Measurements from ENCODE around the gene PTPN22.
A peak's percentile ranks its signal among the peaks of the same experiment; 100 is the strongest.

Gene PTPN22

GRCh38 chr1:113811156-113811887 lies 60.2 kb downstream of the PTPN22 start:
- Histone ChIP-seq H3K4me1 (ENCODE audit: insufficient read depth, low read length, poor library complexity, severe bottlenecking) (peaks cover 36% of the 10 kb centered on the region), H3K4me3 (ENCODE audit: low read length, poor library complexity, severe bottlenecking) (peak overlapping the region; percentile 87), H3F3A (ENCODE audit: low read depth) (peaks cover 5% of the 10 kb centered on the region; the same call in 1 of the 2 replicates), H4K20me1 (ENCODE audit: insufficient read depth, low read length, poor library complexity, severe bottlenecking) (peaks cover 51% of the 10 kb centered on the region), H3K27me3 (ENCODE audit: insufficient read depth, low read length, poor library complexity, severe bottlenecking) (no peaks in the 10 kb centered on the region), H3K9me3 (ENCODE audit: insufficient read depth, low read depth, low read length) (no peaks in the 10 kb centered on the region), H3K79me2 (ENCODE audit: insufficient read depth, low read length) (peaks cover 60% of the 10 kb centered on the region), H3K9ac (ENCODE audit: low read depth, low read length, poor library complexity, severe bottlenecking) (peak overlapping the region; percentile 91), H3K36me3 (ENCODE audit: insufficient read depth, low read length) (no peaks in the 10 kb centered on the region; the same call in 1 of the 2 replicates), H3K4me2 (ENCODE audit: low read depth, low read length, poor library complexity, severe bottlenecking) (peak overlapping the region; percentile 88), H3K9me2 (replicated peaks; ENCODE audit: low read depth, low read length) (no peaks in the 10 kb centered on the region), H2AFZ (ENCODE audit: low read length) (peak overlapping the region; percentile 69)
- TF ChIP-seq EZH2phosphoT487 (IDR thresholded peaks at IDR 0.05; ENCODE audit: borderline replicate concordance) (no peak), CTCF (conservative IDR thresholded peaks at IDR 0.05; ENCODE audit: low read length) (no peak)

- H4K20me1 ChIP-seq (ENCODE audit: insufficient read depth, low read length, poor library complexity, severe bottlenecking) = peaks cover 65% of the 10 kb centered on the region
- H3K79me2 ChIP-seq (ENCODE audit: insufficient read depth, low read length) = peaks cover 74% of the 10 kb centered on the region
- no peaks in the 10 kb centered on the region for H3K36me3 ChIP-seq (ENCODE audit: insufficient read depth, low read length)
- H3K9ac ChIP-seq (ENCODE audit: low read depth, low read length, poor library complexity, severe bottlenecking) = peak overlapping the region; percentile 91
- no peak overlapping the region for H2AFZ ChIP-seq (ENCODE audit: low read length)
- no peaks in the 10 kb centered on the region for H3K27me3 ChIP-seq (ENCODE audit: insufficient read depth, low read length, poor library complexity, severe bottlenecking)
- no peaks in the 10 kb centered on the region for H3K9me2 ChIP-seq (replicated peaks; ENCODE audit: low read depth, low read length)
- peak overlapping the region; percentile 88 for H3K4me2 ChIP-seq (ENCODE audit: low read depth, low read length, poor library complexity, severe bottlenecking)
- H3K9me3 ChIP-seq (ENCODE audit: insufficient read depth, low read depth, low read length) = no peaks in the 10 kb centered on the region
- no peak for TF ChIP-seq EZH2phosphoT487 (IDR thresholded peaks at IDR 0.05; ENCODE audit: borderline replicate concordance)
- TF ChIP-seq CTCF (conservative IDR thresholded peaks at IDR 0.05; ENCODE audit: low read length) = no peak
- H3K4me1 ChIP-seq (ENCODE audit: insufficient read depth, low read length, poor library complexity, severe bottlenecking) = peaks cover 50% of the 10 kb centered on the region
- peaks cover 5% of the 10 kb centered on the region; the same call in 1 of the 2 replicates for H3F3A ChIP-seq (ENCODE audit: low read depth)
- peak overlapping the region; percentile 87 for H3K4me3 ChIP-seq (ENCODE audit: low read length, poor library complexity, severe bottlenecking)
Measured at GRCh38 chr1:113809670-113810602, 61.6 kb downstream of the PTPN22 start.

GRCh38 chr1:113808450-113809195 lies 62.9 kb downstream of the PTPN22 start:
- TF ChIP-seq CTCF (conservative IDR thresholded peaks at IDR 0.05; ENCODE audit: low read length) (no peak), EZH2phosphoT487 (IDR thresholded peaks at IDR 0.05; ENCODE audit: borderline replicate concordance) (no peak)
- peak overlapping the region; percentile 91 for H3K9ac ChIP-seq (ENCODE audit: low read depth, low read length, poor library complexity, severe bottlenecking)

More at GRCh38 chr1:113808450-113809195, 62.9 kb downstream of the PTPN22 start:
- Histone ChIP-seq H2AFZ (ENCODE audit: low read length) (no peak overlapping the region), H3K4me3 (ENCODE audit: low read length, poor library complexity, severe bottlenecking) (peak overlapping the region; percentile 87), H4K20me1 (ENCODE audit: insufficient read depth, low read length, poor library complexity, severe bottlenecking) (peaks cover 77% of the 10 kb centered on the region), H3K9me3 (ENCODE audit: insufficient read depth, low read depth, low read length) (no peaks in the 10 kb centered on the region), H3K79me2 (ENCODE audit: insufficient read depth, low read length) (peaks cover 87% of the 10 kb centered on the region), H3K4me1 (ENCODE audit: insufficient read depth, low read length, poor library complexity, severe bottlenecking) (peaks cover 61% of the 10 kb centered on the region), H3K36me3 (ENCODE audit: insufficient read depth, low read length) (no peaks in the 10 kb centered on the region), H3F3A (ENCODE audit: low read depth) (no peaks in the 10 kb centered on the region), H3K4me2 (ENCODE audit: low read depth, low read length, poor library complexity, severe bottlenecking) (peak overlapping the region; percentile 88), H3K9me2 (replicated peaks; ENCODE audit: low read depth, low read length) (no peaks in the 10 kb centered on the region), H3K27me3 (ENCODE audit: insufficient read depth, low read length, poor library complexity, severe bottlenecking) (no peaks in the 10 kb centered on the region)
